Panc1 (cell line): Measurements from ENCODE around the gene PEG3.
"Not testable (repeated sequence)": the region's sequence is repeated elsewhere in the genome, so short reads cannot be mapped to it uniquely, and the experiment has no call there.

Experiments
- CTCF ChIP-seq: fragments of 450-650 bp; IDR thresholded peaks from 2 replicates; pipeline ENCODE4 v1.5.1; 2017; ENCODE audit warnings: mild to moderate bottlenecking
- POLR2AphosphoS5 ChIP-seq: IDR thresholded peaks from 2 replicates; pipeline ENCODE4 v1.6.1; 2012; ENCODE audit warnings: mild to moderate bottlenecking, low read depth, low read length, moderate library complexity
- SIN3A ChIP-seq: IDR thresholded peaks from 2 replicates; pipeline ENCODE4 v1.6.1; 2012; ENCODE audit warnings: low read depth, mild to moderate bottlenecking, low read length, moderate library complexity, borderline replicate concordance; ENCODE audit not compliant: insufficient read depth
- TCF7L2 ChIP-seq: IDR thresholded peaks from 2 replicates; pipeline ENCODE4 v1.6.1; 2011; ENCODE audit warnings: mild to moderate bottlenecking, low read depth, low read length, inconsistent platforms
- TF ChIP-seq, protein P1 (sequence below), 2 experiments: IDR thresholded peaks; 2 replicates each; pipeline ENCODE4 v1.6.1; 2011 to 2012; ENCODE audit warnings: low read depth in 2 of 2, control low read depth in 1 of 2, low read length in 1 of 2, mild to moderate bottlenecking in 1 of 2, moderate library complexity in 1 of 2; ENCODE audit not compliant: insufficient read depth in 1 of 2

DNA sequence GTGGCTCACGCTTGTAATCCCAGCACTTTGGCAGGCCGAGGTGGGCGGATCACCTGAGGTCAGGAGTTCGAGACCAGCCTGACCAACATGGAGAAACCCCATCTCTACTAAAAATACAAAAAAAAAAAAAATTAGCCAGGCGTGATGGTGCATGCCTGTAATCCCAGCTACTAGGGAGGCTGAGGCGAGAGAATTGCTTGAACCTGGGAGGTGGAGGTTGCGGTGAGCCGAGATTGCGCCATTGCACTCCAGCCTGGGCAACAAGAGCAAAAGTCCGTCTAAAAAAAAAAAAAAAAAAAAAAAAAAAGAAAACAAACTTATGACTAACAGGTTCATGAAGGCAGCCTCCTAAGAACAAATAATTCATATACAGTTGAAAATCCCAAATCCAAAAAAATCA, 19.9 kb upstream of the PEG3 start:
- TF ChIP-seq CTCF, POLR2AphosphoS5, SIN3A, TCF7L2: not testable (repeated sequence)
- TF ChIP-seq, protein P1, sequence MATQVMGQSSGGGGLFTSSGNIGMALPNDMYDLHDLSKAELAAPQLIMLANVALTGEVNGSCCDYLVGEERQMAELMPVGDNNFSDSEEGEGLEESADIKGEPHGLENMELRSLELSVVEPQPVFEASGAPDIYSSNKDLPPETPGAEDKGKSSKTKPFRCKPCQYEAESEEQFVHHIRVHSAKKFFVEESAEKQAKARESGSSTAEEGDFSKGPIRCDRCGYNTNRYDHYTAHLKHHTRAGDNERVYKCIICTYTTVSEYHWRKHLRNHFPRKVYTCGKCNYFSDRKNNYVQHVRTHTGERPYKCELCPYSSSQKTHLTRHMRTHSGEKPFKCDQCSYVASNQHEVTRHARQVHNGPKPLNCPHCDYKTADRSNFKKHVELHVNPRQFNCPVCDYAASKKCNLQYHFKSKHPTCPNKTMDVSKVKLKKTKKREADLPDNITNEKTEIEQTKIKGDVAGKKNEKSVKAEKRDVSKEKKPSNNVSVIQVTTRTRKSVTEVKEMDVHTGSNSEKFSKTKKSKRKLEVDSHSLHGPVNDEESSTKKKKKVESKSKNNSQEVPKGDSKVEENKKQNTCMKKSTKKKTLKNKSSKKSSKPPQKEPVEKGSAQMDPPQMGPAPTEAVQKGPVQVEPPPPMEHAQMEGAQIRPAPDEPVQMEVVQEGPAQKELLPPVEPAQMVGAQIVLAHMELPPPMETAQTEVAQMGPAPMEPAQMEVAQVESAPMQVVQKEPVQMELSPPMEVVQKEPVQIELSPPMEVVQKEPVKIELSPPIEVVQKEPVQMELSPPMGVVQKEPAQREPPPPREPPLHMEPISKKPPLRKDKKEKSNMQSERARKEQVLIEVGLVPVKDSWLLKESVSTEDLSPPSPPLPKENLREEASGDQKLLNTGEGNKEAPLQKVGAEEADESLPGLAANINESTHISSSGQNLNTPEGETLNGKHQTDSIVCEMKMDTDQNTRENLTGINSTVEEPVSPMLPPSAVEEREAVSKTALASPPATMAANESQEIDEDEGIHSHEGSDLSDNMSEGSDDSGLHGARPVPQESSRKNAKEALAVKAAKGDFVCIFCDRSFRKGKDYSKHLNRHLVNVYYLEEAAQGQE (IDR thresholded peaks at IDR 0.05; ENCODE audit: insufficient read depth in 1 of 2, low read depth in 2 of 2, low read length in 1 of 2) = not testable (repeated sequence)
